Amniotic stem cell (primary cell): ENCODE data around the gene KIF14.
A peak's percentile ranks its signal among the peaks of the same experiment; 100 is the strongest.
"Not testable (repeated sequence)": the region's sequence is repeated elsewhere in the genome, so short reads cannot be mapped to it uniquely, and the experiment has no call there.

Source experiments
- DNase-seq: peaks from one replicate; lab custom pipeline; 2025; lab: John Stamatoyannopoulos, UW

KIF14 gene

DNA sequence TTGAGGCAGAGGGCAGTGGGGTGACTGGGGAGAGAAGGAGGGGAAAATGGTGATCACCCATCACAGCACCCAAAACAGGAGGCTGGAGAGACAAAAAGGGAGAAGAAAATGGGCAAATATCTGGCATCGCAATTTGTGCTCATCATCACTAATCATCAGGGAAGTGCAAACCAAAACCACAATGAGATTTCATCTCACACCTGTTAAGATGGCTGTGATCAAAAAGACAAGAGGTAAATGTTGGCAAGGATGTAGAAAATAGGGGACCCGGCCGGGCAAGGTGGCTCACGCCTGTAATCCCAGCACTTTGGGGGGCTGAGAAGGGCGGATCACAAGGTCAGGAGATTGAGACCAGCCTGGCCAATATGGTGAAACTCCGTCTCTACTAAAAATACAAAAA, 74.0 kb downstream of the KIF14 start:
- no peak for DNase-seq

DNA sequence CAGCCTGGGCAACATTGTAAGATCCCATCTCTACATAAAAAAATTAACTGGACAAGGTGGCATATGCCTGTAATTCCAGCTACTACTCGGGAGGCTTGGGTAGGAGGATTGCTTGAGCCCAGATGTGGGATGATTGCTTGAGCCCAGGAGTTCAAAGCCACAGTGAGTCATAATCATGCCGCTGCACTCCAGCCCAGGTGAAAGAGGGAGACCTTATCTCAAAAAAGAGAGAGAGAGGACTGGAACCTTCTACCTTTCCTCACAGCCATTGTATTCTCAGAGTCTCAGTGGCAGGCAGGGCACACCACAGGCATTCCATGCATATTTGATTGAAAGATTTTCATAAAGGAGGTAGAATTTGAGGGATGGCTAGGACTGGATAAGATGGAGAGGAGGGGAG, 78.4 kb downstream of the KIF14 start:
- DNase-seq: no peak

DNA sequence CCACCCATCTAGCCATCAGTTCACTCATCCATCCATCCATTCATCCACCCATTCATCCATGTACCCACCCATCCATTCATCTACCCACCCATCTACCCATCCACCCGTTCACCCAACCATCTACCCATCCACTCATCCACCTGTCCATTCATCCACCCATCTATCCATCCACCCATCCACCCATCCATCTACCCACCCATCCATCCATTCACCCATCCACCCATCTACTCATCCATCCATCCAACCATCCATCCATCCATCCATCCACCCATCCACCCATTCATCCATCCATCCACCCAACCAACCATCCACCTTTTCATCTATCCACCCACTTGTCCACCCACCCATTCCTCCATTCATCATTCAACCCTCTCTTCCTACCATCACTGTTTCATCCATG, 80.3 kb downstream of the KIF14 start:
- no peak for DNase-seq

DNA sequence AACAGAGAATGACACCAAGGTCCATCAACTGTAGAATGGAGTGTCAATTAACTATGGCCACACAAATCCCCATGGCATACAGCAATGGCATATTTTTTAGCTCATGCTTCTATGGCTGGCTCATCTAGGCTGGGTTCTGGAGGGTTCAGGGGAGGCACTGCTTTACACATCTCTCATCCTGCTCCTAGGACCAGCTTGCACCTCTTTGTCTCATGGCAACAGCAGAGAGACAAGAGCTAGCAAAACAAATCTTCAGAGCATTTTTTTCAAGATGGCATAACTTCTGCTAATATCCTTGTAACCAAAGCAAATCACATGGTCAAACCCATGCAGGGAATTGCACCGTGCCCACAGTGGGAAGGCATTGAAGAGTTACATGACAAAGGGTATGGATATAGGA, 82.4 kb downstream of the KIF14 start:
- no peak for DNase-seq

DNA sequence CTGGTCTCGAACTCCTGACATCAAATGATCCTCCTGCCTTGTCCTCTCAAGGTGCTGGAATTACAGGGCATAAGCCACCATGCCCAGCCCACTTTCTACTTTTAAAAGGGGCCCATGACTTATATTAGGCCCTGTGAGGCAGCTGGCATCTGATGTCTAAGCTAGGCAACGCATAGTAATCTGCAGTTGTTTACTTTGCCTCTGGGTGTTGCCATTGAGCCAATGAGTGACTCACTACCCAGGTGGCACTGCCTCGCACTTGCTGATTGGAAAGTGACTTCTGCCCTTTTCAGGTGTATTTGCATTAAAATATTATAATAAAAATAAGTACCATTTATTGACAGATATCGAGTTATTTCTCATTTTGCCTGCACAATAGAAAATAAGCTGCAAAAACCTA, 84.9 kb downstream of the KIF14 start:
- no peak for DNase-seq

DNA sequence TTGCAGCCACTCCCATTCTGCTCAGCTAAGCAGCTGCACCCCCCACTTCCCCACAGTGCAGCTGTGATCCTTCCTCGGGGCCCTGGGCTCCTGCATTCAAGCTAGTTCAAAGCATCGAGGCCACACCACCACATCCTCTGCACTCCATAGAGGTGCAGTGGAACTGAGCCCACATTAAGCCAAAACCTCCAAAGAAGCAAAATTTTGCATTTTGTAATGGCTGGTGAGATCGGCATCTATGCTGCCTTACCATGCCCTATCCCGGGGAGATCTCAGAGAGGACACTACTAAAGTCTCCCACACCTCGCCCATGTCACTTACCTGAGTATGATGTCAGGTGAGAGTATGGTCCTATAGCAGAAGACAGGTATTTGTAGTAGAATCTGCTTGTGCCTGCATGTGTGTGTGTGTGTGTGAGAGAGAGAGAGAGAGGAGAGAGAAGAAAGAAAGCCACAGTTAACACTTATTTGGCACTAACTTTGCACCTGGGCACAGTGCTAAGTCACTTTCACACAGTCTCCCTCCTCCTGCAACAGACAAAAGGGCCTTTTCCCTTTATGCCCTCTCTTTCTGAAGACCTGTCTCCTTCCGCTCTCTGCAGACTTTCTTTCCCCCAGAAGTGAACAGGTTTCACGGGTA, 89.8 kb downstream of the KIF14 start:
- DNase-seq: no peak

DNA sequence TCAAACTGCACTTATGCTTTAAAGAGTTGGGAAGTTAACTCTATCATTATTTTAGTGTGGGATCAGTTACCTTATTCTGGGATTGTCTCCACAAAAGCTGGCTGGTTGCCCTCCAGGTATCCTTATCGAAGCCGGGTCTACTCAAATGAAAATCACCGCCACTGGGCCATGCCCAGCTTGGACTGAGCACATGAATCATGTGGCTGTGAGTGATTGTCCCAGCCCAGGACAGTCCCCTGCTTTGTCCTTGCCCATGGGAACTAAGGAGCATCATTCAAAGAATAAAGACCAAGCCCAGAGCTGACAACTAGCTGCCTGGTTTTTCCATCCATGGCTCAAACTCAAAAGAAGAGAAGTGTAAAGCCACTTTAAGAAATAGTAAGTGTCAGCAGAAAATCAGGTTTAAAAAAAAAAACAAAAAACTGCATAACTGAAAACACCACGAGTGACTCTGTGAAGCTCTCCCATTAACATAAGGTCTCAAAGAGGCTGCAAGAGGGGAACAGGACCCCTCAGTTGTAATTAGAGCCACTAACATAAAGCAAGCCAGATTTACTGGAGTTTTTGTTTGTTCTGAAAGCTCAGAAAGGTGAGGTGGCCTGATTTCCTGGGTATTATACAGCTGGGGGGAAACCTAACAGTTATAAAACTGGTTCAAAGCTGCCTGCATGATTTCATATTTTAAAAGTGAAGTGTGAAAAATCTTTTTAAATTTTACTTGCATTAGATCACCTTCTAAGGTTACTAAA, 91.5 kb downstream of the KIF14 start:
- no peak for DNase-seq

DNA sequence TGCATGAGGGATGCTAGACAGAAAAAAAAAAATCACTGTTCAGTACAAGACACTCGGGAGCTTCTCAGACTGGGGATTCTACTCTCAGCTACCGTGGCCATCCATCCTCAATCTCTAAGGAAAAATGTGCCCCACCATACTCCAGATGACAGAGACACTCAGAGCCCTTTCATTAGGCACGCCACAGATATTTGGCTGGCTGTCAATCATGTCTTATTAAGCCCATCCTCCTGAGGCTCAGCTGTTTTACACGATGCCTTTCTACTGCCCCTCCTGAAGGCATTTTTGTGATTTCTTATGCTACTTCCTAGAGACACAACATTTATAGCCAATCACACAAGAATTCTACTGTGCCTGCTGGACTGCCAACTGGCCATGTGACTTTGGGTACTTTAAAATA, 92.9 kb downstream of the KIF14 start:
- DNase-seq: no peak

DNA sequence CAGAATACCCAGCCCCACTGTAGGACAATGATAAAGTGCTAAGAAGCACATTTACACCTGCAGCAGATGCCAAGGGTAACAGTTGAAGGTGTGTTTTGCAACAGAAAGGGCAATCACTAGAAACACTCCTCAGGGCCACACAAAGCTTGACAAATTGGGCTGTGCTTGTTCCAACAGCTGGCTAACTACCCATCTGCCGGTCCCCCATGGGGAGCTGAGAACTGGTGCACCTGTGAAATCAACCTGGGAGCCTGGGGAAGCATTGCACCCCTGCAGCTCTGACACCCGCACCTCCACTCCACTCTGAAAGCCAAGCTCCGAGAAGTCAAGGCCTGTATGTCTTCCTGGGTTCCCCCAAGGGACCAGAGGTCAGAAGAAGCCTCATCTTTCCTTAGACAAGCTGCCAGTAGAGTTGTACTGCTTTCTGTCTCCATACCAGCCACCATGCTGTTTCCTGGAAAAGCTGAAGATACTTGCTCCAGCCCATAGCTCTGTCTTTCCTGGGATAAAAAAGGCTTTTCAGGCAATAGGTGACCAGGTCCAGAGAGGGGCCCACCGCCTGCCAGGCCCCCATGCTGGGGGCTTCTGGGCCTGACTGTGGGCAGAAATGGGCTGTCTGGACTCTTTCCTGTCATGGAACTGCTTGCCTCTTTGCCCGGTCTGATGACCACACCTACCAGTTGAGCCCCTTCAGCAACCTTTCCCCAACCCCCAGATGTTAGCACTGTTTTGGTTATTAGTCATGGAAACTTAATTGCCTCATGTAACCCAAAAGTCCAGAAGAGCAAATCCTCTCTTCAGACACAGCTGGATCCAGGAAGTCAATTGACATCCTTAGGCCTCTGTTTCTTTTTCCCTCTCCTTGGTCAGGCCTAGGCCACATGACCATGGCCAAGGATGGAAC, 93.6 kb downstream of the KIF14 start:
- no peak for DNase-seq

DNA sequence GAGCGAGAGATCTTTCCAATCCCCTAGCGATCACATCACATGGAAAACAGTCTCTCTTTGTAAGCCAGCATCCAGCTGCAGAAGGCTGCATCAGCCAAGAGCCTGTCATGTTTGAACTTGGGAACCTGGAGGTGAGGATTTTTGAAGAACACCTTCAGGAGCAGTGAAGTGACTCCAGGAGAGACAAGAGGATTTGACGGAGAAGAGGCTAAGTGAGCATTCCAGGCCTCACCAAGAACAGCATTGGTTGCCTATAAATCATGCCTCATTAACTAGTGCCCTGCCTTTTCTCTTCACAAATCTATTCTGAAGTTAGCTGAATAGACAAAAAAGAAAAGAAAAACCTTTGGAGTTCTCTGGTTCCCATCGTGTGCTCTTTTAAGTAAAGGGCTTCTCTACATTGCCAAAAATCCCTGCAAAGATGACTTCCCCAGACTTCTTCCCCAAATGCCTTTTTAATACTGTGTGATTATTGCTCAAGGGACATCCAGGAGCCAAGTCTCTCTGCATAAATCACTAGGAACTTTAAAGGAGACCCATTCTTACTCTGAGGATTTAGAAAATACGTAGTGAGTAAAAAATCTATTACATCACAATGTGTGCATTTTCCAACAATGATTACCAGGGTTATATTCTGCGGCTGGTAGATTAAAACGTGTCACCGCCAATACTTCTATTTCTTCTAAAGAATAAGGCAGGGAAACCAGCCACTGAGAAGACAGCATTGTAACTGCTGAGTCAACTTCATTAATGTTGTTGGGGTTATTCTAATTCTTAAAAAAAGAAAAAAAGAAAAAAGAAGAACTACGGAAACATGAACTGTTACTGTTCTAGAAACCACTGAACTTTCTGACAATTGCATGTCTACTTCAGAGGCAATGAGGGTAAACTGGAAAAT, 95.2 kb downstream of the KIF14 start:
- no peak for DNase-seq

DNA sequence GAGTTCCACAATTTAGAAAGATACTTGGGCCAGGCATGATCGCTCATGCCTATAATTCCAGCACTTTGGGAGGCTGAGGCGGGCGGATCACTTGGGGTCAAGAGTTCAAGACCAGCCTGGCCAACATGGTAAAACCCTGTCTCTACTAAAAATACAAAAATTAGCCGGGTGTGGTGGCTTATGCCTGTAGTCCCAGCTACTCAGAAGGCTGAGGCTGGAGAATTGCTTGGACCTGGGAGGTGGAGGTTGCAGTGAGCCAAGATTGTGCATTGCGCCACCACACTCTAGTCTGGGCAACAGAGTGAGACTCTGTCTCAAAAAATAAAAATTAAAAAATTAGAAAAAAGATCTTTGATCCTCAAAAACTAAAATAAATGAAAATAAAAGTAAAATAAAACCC, 96.0 kb downstream of the KIF14 start:
- DNase-seq: not testable (repeated sequence)

DNA sequence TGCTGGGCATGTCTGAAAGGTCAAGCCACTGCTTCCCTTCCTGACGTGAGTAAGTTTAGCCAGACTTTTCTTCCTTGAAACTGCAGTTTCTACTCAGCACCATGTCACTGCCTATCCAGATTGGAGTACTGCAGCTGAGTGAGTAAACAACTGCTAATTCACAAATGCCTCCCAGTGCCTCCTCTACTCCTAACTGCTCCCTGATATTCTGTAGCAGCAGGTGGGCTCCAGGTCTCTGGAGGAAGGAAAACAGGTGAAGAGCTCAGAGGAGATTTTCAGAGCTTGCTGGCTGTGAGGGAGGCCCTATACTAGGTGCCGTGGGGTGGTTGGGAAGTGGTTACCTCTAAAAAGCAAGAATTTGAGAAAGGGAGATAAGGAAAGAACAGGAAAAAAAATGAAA, 96.5 kb downstream of the KIF14 start:
- DNase-seq: no peak

DNA sequence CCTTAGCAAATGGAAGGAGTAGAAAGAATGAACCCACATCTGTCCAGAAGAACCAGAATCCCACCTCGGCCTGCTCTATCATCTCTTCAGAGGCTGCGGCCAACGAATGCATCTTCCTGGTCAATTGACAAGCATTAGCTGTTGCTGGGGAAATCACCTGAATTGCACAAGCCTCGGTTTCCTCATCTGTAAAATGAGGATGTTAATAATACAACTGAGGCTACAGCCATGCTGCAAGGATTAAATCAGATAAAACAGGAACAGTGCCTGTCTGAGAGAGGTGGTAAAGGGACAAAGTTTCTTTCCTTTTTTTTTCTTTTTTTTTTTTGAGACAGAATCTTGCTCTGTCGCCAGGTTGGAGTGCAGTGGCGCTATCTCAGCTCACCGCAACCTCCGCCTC, 99.8 kb downstream of the KIF14 start:
- DNase-seq: no peak

DNA sequence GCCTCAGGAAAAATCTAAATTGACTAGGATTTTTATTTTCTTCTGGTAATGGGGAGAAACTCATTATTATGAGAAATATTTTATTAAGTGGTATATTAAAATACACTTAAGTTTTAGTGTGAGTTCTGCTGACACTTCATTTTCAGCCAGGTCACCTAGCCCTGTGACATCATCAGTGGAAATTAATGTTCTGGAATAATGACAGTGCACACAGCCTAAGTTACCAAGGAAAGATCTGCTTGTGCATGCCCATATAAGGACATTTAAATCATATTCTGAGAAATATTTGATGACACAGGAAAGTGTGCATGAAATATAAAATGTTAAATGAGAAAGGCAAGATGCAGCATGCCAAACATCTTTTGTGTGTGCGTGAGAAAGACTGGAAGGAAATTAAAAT, 102.0 kb downstream of the KIF14 start:
- no peak for DNase-seq

DNA sequence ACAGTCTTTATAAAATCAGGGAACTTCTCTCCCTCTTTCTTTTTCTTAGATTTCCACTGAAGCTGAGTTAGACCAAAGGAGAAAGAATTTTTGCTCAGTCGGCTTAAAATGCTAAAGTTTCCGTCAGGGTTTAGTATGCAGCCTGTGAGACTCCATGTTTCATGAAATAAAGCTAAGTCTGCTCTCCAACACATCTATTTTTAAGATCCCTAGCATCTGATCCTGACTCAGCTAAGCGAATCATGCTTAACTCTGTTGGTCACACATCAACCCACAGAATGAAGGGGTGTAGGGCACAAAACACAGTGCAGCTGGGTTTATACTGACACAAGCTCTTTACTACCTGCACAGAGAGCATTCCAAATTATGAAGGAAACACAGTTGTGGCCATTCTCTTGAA, 108.4 kb downstream of the KIF14 start:
- peak; percentile 22 for DNase-seq

DNA sequence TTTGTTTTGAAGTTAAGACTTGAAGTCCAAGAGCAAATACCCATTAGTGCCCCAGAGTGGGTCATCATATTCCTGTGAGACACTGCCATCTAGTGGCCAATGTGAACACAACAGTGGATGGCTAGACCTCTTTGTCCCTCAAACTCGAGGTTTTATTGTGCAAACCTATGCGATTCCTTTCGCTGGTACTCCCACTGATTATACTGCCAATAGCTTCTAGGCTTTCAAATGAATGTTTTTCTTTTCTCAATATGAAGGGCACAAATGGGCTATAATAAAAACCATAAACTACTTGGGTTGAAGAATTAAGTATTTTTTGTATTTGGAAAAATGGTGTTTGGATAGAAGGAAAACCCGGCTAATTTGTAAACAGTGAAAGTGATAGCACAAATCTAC, 110.3 kb downstream of the KIF14 start:
- DNase-seq: peak; percentile 39

DNA sequence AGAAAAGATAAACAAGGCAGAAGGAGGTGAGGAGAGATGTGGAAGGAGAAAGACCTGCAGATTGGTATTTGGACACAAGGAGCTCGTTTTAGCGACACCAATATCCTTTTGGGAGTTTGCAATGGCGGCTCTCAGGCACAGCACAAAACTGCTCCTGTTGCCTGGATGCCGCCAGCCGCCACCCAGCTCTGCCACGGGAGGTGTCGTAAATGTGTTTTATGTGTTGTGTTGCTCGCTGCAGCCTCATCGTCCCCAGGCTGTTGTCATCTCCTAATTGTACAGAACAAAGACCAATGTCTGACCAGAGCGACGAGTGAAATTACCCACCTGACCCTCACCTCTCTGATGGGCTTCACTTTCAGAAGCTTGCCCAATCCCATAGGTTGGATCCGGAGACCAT, 114.1 kb downstream of the KIF14 start:
- no peak for DNase-seq

DNA sequence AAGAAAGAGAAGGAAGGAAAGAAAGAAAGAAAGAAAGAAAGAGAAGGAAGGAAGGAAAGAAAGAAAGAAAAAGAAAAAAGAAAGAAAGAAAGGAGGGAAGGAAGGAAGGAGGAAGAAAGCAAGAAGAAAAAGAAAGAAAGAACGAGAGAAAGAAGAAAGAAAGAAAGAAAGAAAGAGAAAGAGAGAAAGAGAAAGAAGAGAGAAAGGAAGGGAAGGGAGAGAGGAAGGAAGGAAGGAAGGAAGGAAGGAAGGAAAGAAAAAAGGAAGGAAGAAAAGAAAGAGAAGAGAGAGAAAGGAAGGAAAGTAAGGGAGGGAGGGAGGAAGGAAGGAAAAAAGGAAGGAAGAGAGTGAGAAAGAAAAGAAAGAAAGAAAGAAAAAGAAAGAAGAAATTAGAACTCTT, 115.3 kb downstream of the KIF14 start:
- DNase-seq: no peak
